ENCODE measurements around the gene CTSC.
A peak's percentile ranks its signal among the peaks of the same experiment; 100 is the strongest.

The CTSC gene

GRCh38 chr11:88337181-88337986 lies at the start of gene CTSC:
CTSC (minus strand) TSS chr11:88337736; CDS start chr11:88337672, 64 bp downstream.
- DNase-seq: peak; percentile 94 to 96

- DNase-seq: no peak
Measured at GRCh38 chr11:88384669-88385005, 47.1 kb upstream of the CTSC start.

GRCh38 chr11:88384004-88384668 lies 46.6 kb upstream of the CTSC start:
- no peak for DNase-seq

GRCh38 chr11:88383447-88383846 lies 45.9 kb upstream of the CTSC start:
- DNase-seq: no peak

GRCh38 chr11:88379130-88379529 lies 41.6 kb upstream of the CTSC start:
- DNase-seq: no peak

- no peak for DNase-seq
Measured at GRCh38 chr11:88378422-88379066, 41.0 kb upstream of the CTSC start.

GRCh38 chr11:88377646-88378045 lies 40.1 kb upstream of the CTSC start:
- no peak for DNase-seq

- no peak for DNase-seq
Measured at GRCh38 chr11:88377144-88377543, 39.6 kb upstream of the CTSC start.

GRCh38 chr11:88375927-88376470 lies 38.5 kb upstream of the CTSC start:
- DNase-seq: no peak

- DNase-seq: no peak
Measured at GRCh38 chr11:88370782-88371181, 33.2 kb upstream of the CTSC start.

- DNase-seq: no peak
Measured at GRCh38 chr11:88367310-88367709, 29.8 kb upstream of the CTSC start.

GRCh38 chr11:88363648-88364065 lies 26.1 kb upstream of the CTSC start:
- DNase-seq: no peak

GRCh38 chr11:88363004-88363403 lies 25.5 kb upstream of the CTSC start:
- DNase-seq: no peak

GRCh38 chr11:88360141-88360540 lies 22.6 kb upstream of the CTSC start:
- no peak for DNase-seq

- DNase-seq: no peak
Measured at GRCh38 chr11:88359541-88359940, 22.0 kb upstream of the CTSC start.

- no peak for DNase-seq
Measured at GRCh38 chr11:88359114-88359513, 21.6 kb upstream of the CTSC start.

GRCh38 chr11:88358040-88358431 lies 20.5 kb upstream of the CTSC start:
- DNase-seq: no peak

GRCh38 chr11:88357323-88358039 lies 19.9 kb upstream of the CTSC start:
- no peak for DNase-seq

- DNase-seq: no peak
Measured at GRCh38 chr11:88355887-88356286, 18.4 kb upstream of the CTSC start.

GRCh38 chr11:88354912-88355311 lies 17.4 kb upstream of the CTSC start:
- DNase-seq: no peak

- DNase-seq: no peak
Measured at GRCh38 chr11:88353835-88354496, 16.4 kb upstream of the CTSC start.

- no peak for DNase-seq
Measured at GRCh38 chr11:88353386-88353785, 15.8 kb upstream of the CTSC start.

- no peak for DNase-seq
Measured at GRCh38 chr11:88352139-88352538, 14.6 kb upstream of the CTSC start.

All from stimulated activated CD4-positive, alpha-beta T cell treated with anti-CD3 and anti-CD28 coated beads, Interleukin-2, amount 100 ng/mL, for 24 hours (primary cell).